ENCODE data around the gene AJM1. TPM values are rescaled to one million over a fixed set of nuclear protein-coding genes. Genes with fewer than 3 reads are reported as not detected.
"Not testable (repeated sequence)": the region's sequence is repeated elsewhere in the genome, so short reads cannot be mapped to it uniquely, and the experiment has no call there.

Gene AJM1
- total RNA-seq, 4 donors from 2014 or later, result 1.4 to 2.9 (median 1.6) TPM

DNA sequence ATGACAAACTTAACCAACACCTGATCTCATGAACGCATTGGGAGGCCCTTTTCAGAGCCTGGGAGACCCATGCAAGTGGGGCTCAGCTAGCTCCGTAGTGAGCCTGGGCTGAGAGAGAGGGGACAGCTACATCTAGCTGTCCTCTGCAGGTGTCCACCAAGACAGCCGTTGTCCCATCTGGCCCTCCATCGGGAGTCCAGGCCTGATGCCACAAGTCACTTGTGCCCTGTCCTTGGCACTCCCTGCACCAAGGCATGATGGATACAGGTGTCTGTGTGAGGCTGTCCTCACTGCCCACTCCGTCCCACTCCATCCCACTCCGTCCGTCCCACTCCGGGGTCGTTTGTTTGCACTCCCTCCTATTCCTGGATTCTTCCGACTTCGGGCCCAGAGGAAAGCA lies 26.4 kb downstream of the AJM1 start:
- no peak for DNase-seq (ENCODE audit: low spot score in 2 of 2)
- WGBS, 2 donors, result 91 to 95% methylated on average over 11 of the region's 11 CpGs
- TF ChIP-seq, protein P1, sequence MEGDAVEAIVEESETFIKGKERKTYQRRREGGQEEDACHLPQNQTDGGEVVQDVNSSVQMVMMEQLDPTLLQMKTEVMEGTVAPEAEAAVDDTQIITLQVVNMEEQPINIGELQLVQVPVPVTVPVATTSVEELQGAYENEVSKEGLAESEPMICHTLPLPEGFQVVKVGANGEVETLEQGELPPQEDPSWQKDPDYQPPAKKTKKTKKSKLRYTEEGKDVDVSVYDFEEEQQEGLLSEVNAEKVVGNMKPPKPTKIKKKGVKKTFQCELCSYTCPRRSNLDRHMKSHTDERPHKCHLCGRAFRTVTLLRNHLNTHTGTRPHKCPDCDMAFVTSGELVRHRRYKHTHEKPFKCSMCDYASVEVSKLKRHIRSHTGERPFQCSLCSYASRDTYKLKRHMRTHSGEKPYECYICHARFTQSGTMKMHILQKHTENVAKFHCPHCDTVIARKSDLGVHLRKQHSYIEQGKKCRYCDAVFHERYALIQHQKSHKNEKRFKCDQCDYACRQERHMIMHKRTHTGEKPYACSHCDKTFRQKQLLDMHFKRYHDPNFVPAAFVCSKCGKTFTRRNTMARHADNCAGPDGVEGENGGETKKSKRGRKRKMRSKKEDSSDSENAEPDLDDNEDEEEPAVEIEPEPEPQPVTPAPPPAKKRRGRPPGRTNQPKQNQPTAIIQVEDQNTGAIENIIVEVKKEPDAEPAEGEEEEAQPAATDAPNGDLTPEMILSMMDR (IDR thresholded peaks at IDR 0.05), result no peak
- no peak for TF ChIP-seq POLR2A (IDR thresholded peaks at IDR 0.05)

DNA sequence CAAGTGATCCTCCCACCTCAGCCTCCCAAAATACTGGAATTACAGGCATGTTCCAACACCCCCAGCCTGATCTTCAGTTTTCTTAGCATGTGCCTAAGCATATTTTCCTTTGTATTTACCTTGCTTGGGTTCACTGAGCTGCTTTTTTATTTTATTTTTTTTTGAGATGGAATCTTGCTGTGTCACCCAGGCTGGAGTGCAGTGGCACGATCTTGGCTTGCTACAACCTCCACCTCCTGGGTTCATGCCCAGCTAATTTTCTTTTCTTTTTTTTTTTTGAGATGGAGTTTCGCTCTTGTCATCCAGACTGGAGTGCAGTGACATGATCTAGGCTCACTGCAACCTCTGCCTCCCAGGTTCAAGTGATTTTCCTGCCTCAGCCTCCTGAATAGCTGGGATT lies 27.3 kb downstream of the AJM1 start:
- H3K4me3 ChIP-seq (ENCODE audit: low read depth, poor library complexity, severe bottlenecking); DNase-seq (ENCODE audit: low spot score in 2 of 2); intact Hi-C loops (cut with DNase I; ENCODE audit: low total_unique reads): not testable (repeated sequence)
- WGBS, 2 donors, result 61 to 63% methylated on average over 2 of the region's 2 CpGs

More for the DNA sequence above, 26.4 kb downstream of the AJM1 start:
- intact Hi-C loops (cut with DNase I; ENCODE audit: low total_unique reads), result no loop called here
- no peak overlapping the region for H3K4me3 ChIP-seq (ENCODE audit: low read depth, poor library complexity, severe bottlenecking)

DNA sequence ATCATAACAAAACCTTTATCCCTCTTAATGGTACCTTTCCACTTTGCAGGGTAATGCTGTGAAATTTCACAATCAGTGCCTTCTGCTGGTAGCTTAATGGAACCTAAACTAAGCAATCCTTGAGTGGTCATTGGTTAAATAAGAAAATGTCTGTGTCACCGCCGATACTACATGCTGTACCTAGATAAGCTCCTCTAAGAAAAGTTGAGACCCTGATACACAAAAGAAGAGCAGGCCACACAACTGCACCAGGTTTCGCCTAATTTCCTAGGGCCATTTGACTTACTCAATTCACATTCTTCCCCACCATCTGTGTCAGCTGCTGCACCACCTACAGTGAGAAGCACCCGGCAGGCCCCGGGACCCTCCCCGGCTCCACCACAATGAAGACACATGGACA lies 32.9 kb downstream of the AJM1 start:
- WGBS, 2 donors, result 93 to 96% methylated on average over 6 of the region's 6 CpGs
- DNase-seq (ENCODE audit: low spot score in 2 of 2), result no peak
- intact Hi-C loops (cut with DNase I; ENCODE audit: low total_unique reads), result no loop called here
- H3K4me3 ChIP-seq (ENCODE audit: low read depth, poor library complexity, severe bottlenecking), result no peak overlapping the region
- no peak for TF ChIP-seq POLR2A (IDR thresholded peaks at IDR 0.05)
- TF ChIP-seq, protein P1 (IDR thresholded peaks at IDR 0.05), result no peak

DNA sequence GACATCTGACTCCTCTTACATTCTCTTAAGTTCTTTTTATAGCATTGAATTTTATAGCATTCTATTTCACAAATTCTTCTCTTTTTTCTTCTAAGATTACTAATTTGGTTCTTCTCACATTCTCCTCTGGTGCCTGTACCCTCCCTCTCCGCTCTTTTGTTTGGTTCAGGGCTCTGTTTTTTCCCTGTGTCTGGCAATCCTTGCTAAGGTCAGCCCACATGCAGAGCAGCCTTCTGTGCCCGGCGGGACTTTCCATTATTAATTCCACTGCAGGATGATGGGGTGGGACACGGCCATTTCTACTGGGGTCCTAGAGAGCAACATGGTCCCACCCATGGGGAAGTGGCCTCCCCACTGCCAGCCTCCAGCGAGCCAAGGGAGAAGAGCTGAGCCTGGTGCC lies 34.2 kb downstream of the AJM1 start:
- DNase-seq (ENCODE audit: low spot score in 2 of 2), result no peak
- WGBS, 2 donors, result 87% methylated on average over 5 of the region's 5 CpGs
- H3K4me3 ChIP-seq (ENCODE audit: low read depth, poor library complexity, severe bottlenecking), result no peak overlapping the region
- intact Hi-C loops (cut with DNase I; ENCODE audit: low total_unique reads), result no loop called here
- TF ChIP-seq POLR2A (IDR thresholded peaks at IDR 0.05), result no peak
- TF ChIP-seq, protein P1 (IDR thresholded peaks at IDR 0.05), result no peak

DNA sequence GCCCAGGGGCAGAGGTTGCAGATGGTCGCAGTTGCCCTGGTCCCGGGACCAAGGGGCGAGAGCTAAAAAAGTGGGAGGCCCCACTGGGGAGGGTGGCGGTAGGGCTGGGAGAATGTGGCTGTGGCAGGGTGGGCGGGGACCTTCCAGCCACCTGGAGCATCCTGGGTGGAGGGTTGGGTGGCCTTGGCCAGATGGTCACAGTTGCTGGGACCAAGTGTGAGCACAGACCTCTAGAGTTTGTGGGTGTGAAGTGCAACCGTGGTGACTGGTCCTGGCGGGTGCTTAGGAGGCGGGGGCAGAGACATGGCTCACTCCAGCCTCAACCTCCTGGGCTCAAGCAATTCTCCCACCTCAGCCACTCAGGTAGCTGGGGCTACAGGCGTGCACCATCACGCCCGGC lies 38.4 kb downstream of the AJM1 start:
- intact Hi-C loops (cut with DNase I; ENCODE audit: low total_unique reads), result no loop called here
- DNase-seq (ENCODE audit: low spot score in 2 of 2), result no peak
- H3K4me3 ChIP-seq (ENCODE audit: low read depth, poor library complexity, severe bottlenecking), result no peak overlapping the region
- WGBS, 2 donors, result 80 to 85% methylated on average over 10 to 11 of the region's 11 CpGs
- TF ChIP-seq, protein P1 (IDR thresholded peaks at IDR 0.05), result no peak
- TF ChIP-seq POLR2A (IDR thresholded peaks at IDR 0.05), result no peak

DNA sequence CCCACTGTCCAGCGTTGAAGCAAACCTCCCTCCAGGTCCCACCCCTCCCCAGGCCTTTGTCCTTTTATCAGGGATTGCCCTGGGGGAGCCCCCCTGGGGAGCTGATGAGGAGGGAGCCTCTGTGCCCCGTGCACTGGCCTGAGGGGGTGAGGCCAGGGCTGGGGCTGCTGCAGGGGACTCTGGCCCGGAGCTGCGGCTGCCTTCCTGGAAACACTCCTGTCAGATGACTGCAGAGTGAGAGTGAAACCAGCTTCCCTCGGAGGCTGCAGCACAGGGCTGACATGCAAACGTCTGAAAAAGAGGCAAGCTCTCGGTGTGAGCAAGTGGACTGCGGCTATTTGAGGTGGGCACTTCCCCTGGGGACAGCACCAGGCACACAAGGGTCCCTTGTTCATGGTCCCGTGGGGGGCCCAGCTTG lies 39.4 kb downstream of the AJM1 start:
- TF ChIP-seq, protein P1 (IDR thresholded peaks at IDR 0.05), result no peak
- TF ChIP-seq POLR2A (IDR thresholded peaks at IDR 0.05), result no peak
- no peak overlapping the region for H3K4me3 ChIP-seq (ENCODE audit: low read depth, poor library complexity, severe bottlenecking)
- DNase-seq (ENCODE audit: low spot score in 2 of 2), result no peak
- 26 to 29% methylated on average over 5 to 7 of the region's 9 CpGs for WGBS, 2 donors
- intact Hi-C loops (cut with DNase I; ENCODE audit: low total_unique reads), result no loop called here
